Lung (tissue), 12 donors: ENCODE results near the gene ARHGAP22. TPM values are rescaled to one million over a fixed set of nuclear protein-coding genes. Genes with fewer than 3 reads are reported as not detected.

Experiments
- ATAC-seq: fragments of 200-7000 bp; cut with Tn5 transposase; one replicate; pipeline ENCODE4 v1.9.1; 2020; ENCODE audit warnings: moderate number of reproducible peaks; ENCODE audit not compliant: insufficient read depth, low FRiP score
- DNase-seq, 3 donors: peaks; one replicate each; pipeline ENCODE4 v3.0.0-alpha.2; 2013 to 2017
- H3K27ac ChIP-seq, 2 donors: one replicate each; pipeline ENCODE4 v1.5.1; 2013; ENCODE audit warnings: mild to moderate bottlenecking in 2 of 2, moderate library complexity in 2 of 2, control low read depth in 1 of 2, inconsistent platforms in 1 of 2, low read depth in 1 of 2, low read length in 1 of 2
- H3K27me3 ChIP-seq, 3 donors: one replicate each; pipeline ENCODE4 v1.5.1; 2013; ENCODE audit warnings: low read length in 2 of 3; ENCODE audit not compliant: control insufficient read depth in 3 of 3, insufficient read depth in 3 of 3
- H3K36me3 ChIP-seq, 4 donors: one replicate each; pipeline ENCODE4 v1.5.1; 2013; ENCODE audit warnings: low read length in 4 of 4, mild to moderate bottlenecking in 1 of 4, moderate library complexity in 1 of 4; ENCODE audit not compliant: control insufficient read depth in 4 of 4, insufficient read depth in 4 of 4
- H3K4me1 ChIP-seq, 5 donors: one replicate each; pipeline ENCODE4 v1.5.1; 2013; ENCODE audit warnings: low read length in 5 of 5, mild to moderate bottlenecking in 2 of 5, moderate library complexity in 1 of 5; ENCODE audit not compliant: control insufficient read depth in 5 of 5, insufficient read depth in 5 of 5
- H3K4me3 ChIP-seq: one replicate; pipeline ENCODE4 v1.5.1; 2013; ENCODE audit warnings: mild to moderate bottlenecking, control low read depth, moderate library complexity
- H3K9ac ChIP-seq, 2 donors: one replicate each; pipeline ENCODE4 v1.5.1; 2013; ENCODE audit warnings: low read length in 2 of 2, control low read depth in 1 of 2; ENCODE audit not compliant: insufficient read depth in 1 of 2
- H3K9me3 ChIP-seq, 4 donors: one replicate each; pipeline ENCODE4 v1.5.1; 2013; ENCODE audit warnings: low read length in 3 of 4, mild to moderate bottlenecking in 1 of 4, moderate library complexity in 1 of 4; ENCODE audit not compliant: control insufficient read depth in 4 of 4, insufficient read depth in 3 of 4
- CTCF ChIP-seq: IDR thresholded peaks from 2 replicates; pipeline ENCODE4 v1.5.1; 2012; ENCODE audit warnings: mild to moderate bottlenecking; ENCODE audit errors: control extremely low read depth, extremely low read depth
- WGBS, 2 donors: extraction: QIAGEN DNeasy Blood & Tissue Kit; methylation state at CpG; one replicate each; pipeline ENCODE4 v1.1.7; 2013; 5-methylcytosine and 5-hydroxymethylcytosine counted together
- polyA plus RNA-seq, 2 donors: library from polyadenylated mRNA; stranded (reverse); fragments of 200-250 nt; gene quantifications; one replicate each; pipeline ENCODE4 v1.2.1, GENCODE V29; 2013
- total RNA-seq, 2 donors: library from RNA; depleted of rRNA in 1 of 2; stranded (reverse); fragments of >200 nt in 1 of 2; gene quantifications; one replicate each; pipeline ENCODE4 v1.2.1, GENCODE V29; 2014 to 2021
- donor health status: control.
- donor health status: control.
- donor health status: Bipolar disorder and iron deficiency.
- donor health status: healthy.
- donor health status: DM: yes; HTN: yes; CAD: no.

Gene ARHGAP22
- total and polyA plus RNA-seq, 4 donors = 3.2 to 6.9 (median 4.1) TPM

- Histone ChIP-seq H3K4me1 (no peaks in the 10 kb centered on the region), H3K9me3 (peaks cover 0 to 5% (median 1%) of the 10 kb centered on the region in 4 donors), H3K27ac (no peak overlapping the region), H3K4me3 (no peak overlapping the region), H3K9ac (no peak overlapping the region), H3K27me3 (no peaks in the 10 kb centered on the region), H3K36me3 (no peaks in the 10 kb centered on the region)
- no peak for TF ChIP-seq CTCF
- no peak for DNase-seq
- 43 to 56% methylated on average over 1 of the region's 1 CpG for WGBS, 2 donors
- no peak for ATAC-seq
These were observed 35.5 kb upstream of the ARHGAP22 start for GRCh38 chr10:48640326-48640725.

GRCh38 chr10:48639632-48640031 is 34.8 kb upstream of the ARHGAP22 start:
- H3K4me1 ChIP-seq = no peaks in the 10 kb centered on the region
- DNase-seq = no peak
- WGBS, 2 donors = 41 to 51% methylated on average over 1 of the region's 1 CpG

GRCh38 chr10:48638739-48639527 is 34.1 kb upstream of the ARHGAP22 start:
- Histone ChIP-seq H3K4me1 (no peaks in the 10 kb centered on the region), H3K27me3 (no peaks in the 10 kb centered on the region), H3K9me3 (peaks cover 0 to 5% (median 1%) of the 10 kb centered on the region in 4 donors), H3K27ac (no peak overlapping the region), H3K4me3 (no peak overlapping the region), H3K9ac (no peak overlapping the region), H3K36me3 (no peaks in the 10 kb centered on the region)
- ATAC-seq = no peak
- WGBS, 2 donors = 70 to 72% methylated on average over 4 of the region's 4 CpGs
- no peak for TF ChIP-seq CTCF
- DNase-seq = no peak

More at GRCh38 chr10:48639632-48640031, 34.8 kb upstream of the ARHGAP22 start:
- Histone ChIP-seq H3K9ac (no peak overlapping the region), H3K36me3 (no peaks in the 10 kb centered on the region), H3K27ac (no peak overlapping the region), H3K4me3 (no peak overlapping the region), H3K9me3 (peaks cover 0 to 5% (median 1%) of the 10 kb centered on the region in 4 donors), H3K27me3 (no peaks in the 10 kb centered on the region)
- no peak for ATAC-seq
- no peak for TF ChIP-seq CTCF
